HEK293 (cell line): ENCODE measurements around the gene MMS19.

Source experiments
- BCL11B ChIP-seq: fragments of 450-650 bp; formaldehyde crosslinking; IDR thresholded peaks from 2 replicates; pipeline ENCODE4 v1.5.1; 2016; ENCODE audit warnings: low read depth, missing biosample characterization, missing genetic modification characterization
- GLIS1 ChIP-seq: fragments of 450-650 bp; formaldehyde crosslinking; IDR thresholded peaks from 2 replicates; pipeline ENCODE4 v1.5.1; 2016; ENCODE audit warnings: missing biosample characterization, missing genetic modification characterization
- HOXD13 ChIP-seq: sonication (generic); formaldehyde crosslinking; IDR thresholded peaks from 2 replicates; pipeline ENCODE4 v1.8.0; 2022; ENCODE audit warnings: missing genetic modification reagents, borderline replicate concordance
- KLF1 ChIP-seq: fragments of 450-650 bp; formaldehyde crosslinking; IDR thresholded peaks from 2 replicates; pipeline ENCODE4 v1.5.1; 2016; ENCODE audit warnings: missing biosample characterization, missing genetic modification characterization
- KLF16 ChIP-seq: fragments of 450-650 bp; formaldehyde crosslinking; IDR thresholded peaks from 2 replicates; pipeline ENCODE4 v1.5.1; 2017; ENCODE audit warnings: missing biosample characterization, missing genetic modification characterization
- SCRT2 ChIP-seq: fragments of 450-650 bp; formaldehyde crosslinking; IDR thresholded peaks from 2 replicates; pipeline ENCODE4 v1.5.1; 2016; ENCODE audit warnings: missing biosample characterization, missing genetic modification characterization
- SP2 ChIP-seq: fragments of 450-650 bp; formaldehyde crosslinking; IDR thresholded peaks from 2 replicates; pipeline ENCODE4 v1.5.1; 2016; ENCODE audit warnings: missing biosample characterization, missing genetic modification characterization
- TCF7L2 ChIP-seq: IDR thresholded peaks from 2 replicates; pipeline ENCODE4 v1.6.1; 2011; ENCODE audit warnings: low read depth, mild to moderate bottlenecking, inconsistent platforms, low read length, moderate library complexity, borderline replicate concordance
- ZFP69B ChIP-seq: fragments of 450-650 bp; formaldehyde crosslinking; IDR thresholded peaks from 2 replicates; pipeline ENCODE4 v1.5.1; 2016; ENCODE audit warnings: missing biosample characterization, missing genetic modification characterization
- ZIC2 ChIP-seq: fragments of 450-650 bp; formaldehyde crosslinking; IDR thresholded peaks from 2 replicates; pipeline ENCODE4 v1.5.1; 2016; ENCODE audit warnings: missing biosample characterization, missing genetic modification characterization
- ZNF138 ChIP-seq: fragments of 450-650 bp; formaldehyde crosslinking; IDR thresholded peaks from 2 replicates; pipeline ENCODE4 v1.5.1; 2016; ENCODE audit warnings: missing biosample characterization, missing genetic modification characterization, borderline replicate concordance
- ZNF292 ChIP-seq: fragments of 450-650 bp; formaldehyde crosslinking; IDR thresholded peaks from 2 replicates; pipeline ENCODE4 v1.5.1; 2016; ENCODE audit warnings: low read depth, missing biosample characterization, missing genetic modification characterization, borderline replicate concordance
- ZNF416 ChIP-seq: fragments of 450-650 bp; formaldehyde crosslinking; IDR thresholded peaks from 2 replicates; pipeline ENCODE4 v1.5.1; 2016; ENCODE audit warnings: missing biosample characterization, missing genetic modification characterization
- ZNF501 ChIP-seq: fragments of 450-650 bp; formaldehyde crosslinking; IDR thresholded peaks from 2 replicates; pipeline ENCODE4 v1.5.1; 2016; ENCODE audit warnings: missing biosample characterization, missing genetic modification characterization
- ZNF544 ChIP-seq: fragments of 450-650 bp; formaldehyde crosslinking; IDR thresholded peaks from 2 replicates; pipeline ENCODE4 v1.5.0; 2017; ENCODE audit warnings: missing biosample characterization, missing genetic modification characterization
- ZNF555 ChIP-seq: fragments of 450-650 bp; formaldehyde crosslinking; conservative IDR thresholded peaks from 2 replicates; pipeline ENCODE4 v1.5.1; 2017; ENCODE audit warnings: missing biosample characterization, mild to moderate bottlenecking, missing genetic modification characterization, inconsistent platforms
- ZNF596 ChIP-seq: fragments of 450-650 bp; IDR thresholded peaks from 2 replicates; pipeline ENCODE4 v1.5.0; 2018; ENCODE audit warnings: missing biosample characterization, mild to moderate bottlenecking, missing genetic modification characterization, moderate library complexity
- ZNF623 ChIP-seq: fragments of 450-650 bp; formaldehyde crosslinking; IDR thresholded peaks from 2 replicates; pipeline ENCODE4 v1.5.1; 2016; ENCODE audit warnings: missing biosample characterization, missing genetic modification characterization
- ZNF629 ChIP-seq: fragments of 450-650 bp; formaldehyde crosslinking; IDR thresholded peaks from 2 replicates; pipeline ENCODE4 v1.5.1; 2017; ENCODE audit warnings: missing biosample characterization, missing genetic modification characterization
- ZNF670 ChIP-seq: fragments of 450-650 bp; formaldehyde crosslinking; IDR thresholded peaks from 2 replicates; pipeline ENCODE4 v1.5.1; 2016; ENCODE audit warnings: missing biosample characterization, missing genetic modification characterization, low read depth
- ZNF677 ChIP-seq: fragments of 450-650 bp; IDR thresholded peaks from 2 replicates; pipeline ENCODE4 v1.5.0; 2018; ENCODE audit warnings: missing biosample characterization, mild to moderate bottlenecking, missing genetic modification characterization, moderate library complexity
- ZNF707 ChIP-seq: fragments of 450-650 bp; formaldehyde crosslinking; IDR thresholded peaks from 2 replicates; pipeline ENCODE4 v1.5.1; 2016; ENCODE audit warnings: missing biosample characterization, missing genetic modification characterization
- ZNF791 ChIP-seq: fragments of 450-650 bp; formaldehyde crosslinking; IDR thresholded peaks from 2 replicates; pipeline ENCODE4 v1.5.1; 2016; ENCODE audit warnings: missing biosample characterization, missing genetic modification characterization
- TF ChIP-seq, protein P1 (sequence below): fragments of 450-650 bp; IDR thresholded peaks from 2 replicates; pipeline ENCODE4 v1.5.1; 2018; ENCODE audit warnings: missing biosample characterization, missing genetic modification characterization
- TF ChIP-seq, protein P2 (sequence below): fragments of 450-650 bp; formaldehyde crosslinking; IDR thresholded peaks from 2 replicates; pipeline ENCODE4 v1.5.1; 2016; ENCODE audit warnings: missing biosample characterization, missing genetic modification characterization
- TF ChIP-seq, protein P3 (sequence below): fragments of 450-650 bp; formaldehyde crosslinking; IDR thresholded peaks from 2 replicates; pipeline ENCODE4 v1.5.1; 2017; ENCODE audit warnings: missing biosample characterization, missing genetic modification characterization
- TF ChIP-seq, protein P4 (sequence below): fragments of 450-650 bp; formaldehyde crosslinking; conservative IDR thresholded peaks from 2 replicates; pipeline ENCODE4 v1.5.1; 2016; ENCODE audit warnings: low read depth, missing biosample characterization, missing genetic modification characterization
- TF ChIP-seq, protein P5 (sequence below): fragments of 450-650 bp; formaldehyde crosslinking; IDR thresholded peaks from 2 replicates; pipeline ENCODE4 v1.5.1; 2017; ENCODE audit warnings: missing biosample characterization, missing genetic modification characterization

MMS19 gene

DNA sequence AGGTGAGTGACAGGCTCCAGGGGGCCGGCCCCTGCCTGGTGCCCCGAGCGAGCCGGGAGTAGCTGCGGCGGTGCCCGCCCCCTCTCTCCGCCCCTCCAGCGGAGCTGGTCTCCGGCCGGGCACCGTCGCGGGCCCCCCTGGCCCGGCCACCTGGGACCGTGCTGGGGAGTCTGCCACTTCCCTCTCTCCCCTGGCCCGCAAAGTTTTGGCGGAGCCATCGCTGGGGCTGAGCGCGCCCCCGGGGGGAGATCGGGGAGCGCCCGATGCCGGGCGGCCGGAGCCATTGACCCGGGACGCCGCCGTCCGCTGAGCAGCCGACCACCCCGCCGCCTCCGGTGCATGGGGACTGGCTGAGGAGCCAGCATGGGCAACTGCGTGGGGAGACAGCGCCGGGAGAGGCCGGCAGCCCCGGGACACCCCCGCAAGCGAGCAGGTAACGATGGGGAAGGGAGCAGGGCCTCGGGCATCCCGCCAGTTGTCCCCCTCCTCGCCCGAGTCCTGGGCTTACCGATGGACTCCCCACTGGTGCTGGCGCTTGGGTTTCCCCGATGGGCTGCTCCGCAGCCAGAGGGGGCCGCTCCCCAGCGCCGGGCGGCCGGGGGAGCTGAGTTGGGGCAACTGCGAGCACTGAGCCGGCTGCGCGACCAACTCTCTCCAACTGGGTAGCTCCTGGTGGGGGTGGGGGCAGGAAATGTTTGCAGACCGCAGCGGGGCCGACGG, 779 bp upstream of the MMS19 start, which contains the start of gene UBTD1 (continued):
- TF ChIP-seq, protein P1, sequence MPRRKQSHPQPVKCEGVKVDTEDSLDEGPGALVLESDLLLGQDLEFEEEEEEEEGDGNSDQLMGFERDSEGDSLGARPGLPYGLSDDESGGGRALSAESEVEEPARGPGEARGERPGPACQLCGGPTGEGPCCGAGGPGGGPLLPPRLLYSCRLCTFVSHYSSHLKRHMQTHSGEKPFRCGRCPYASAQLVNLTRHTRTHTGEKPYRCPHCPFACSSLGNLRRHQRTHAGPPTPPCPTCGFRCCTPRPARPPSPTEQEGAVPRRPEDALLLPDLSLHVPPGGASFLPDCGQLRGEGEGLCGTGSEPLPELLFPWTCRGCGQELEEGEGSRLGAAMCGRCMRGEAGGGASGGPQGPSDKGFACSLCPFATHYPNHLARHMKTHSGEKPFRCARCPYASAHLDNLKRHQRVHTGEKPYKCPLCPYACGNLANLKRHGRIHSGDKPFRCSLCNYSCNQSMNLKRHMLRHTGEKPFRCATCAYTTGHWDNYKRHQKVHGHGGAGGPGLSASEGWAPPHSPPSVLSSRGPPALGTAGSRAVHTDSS (tag by site-specific recombination), result no peak
- TF ChIP-seq ZNF670 (tag by site-specific recombination) (no peak), ZNF707 (tag by site-specific recombination) (no peak), KLF16 (no peak), ZNF544 (tag by site-specific recombination) (no peak), SP2 (tag by site-specific recombination) (no peak), KLF1 (no peak), TCF7L2 (no peak), ZNF791 (tag by site-specific recombination) (no peak), ZNF629 (tag by site-specific recombination) (no peak), ZNF596 (tag by site-specific recombination) (no peak), BCL11B (tag by site-specific recombination) (0 out of 2 replicates have a peak, but pooled peaks have one; percentile 15), ZNF501 (tag by site-specific recombination) (0 out of 2 replicates have a peak, but pooled peaks have one; percentile 49), ZNF623 (tag by site-specific recombination) (no peak), ZIC2 (peak; percentile 94), ZNF555 (tag by site-specific recombination) (no peak), HOXD13 (CRISPR knock-in tag) (no peak), GLIS1 (tag by site-specific recombination) (peak; percentile 97), ZNF677 (tag by site-specific recombination) (no peak), ZNF292 (no peak), ZNF138 (tag by site-specific recombination) (no peak), ZNF416 (tag by site-specific recombination) (no peak), SCRT2 (tag by site-specific recombination) (no peak), ZFP69B (tag by site-specific recombination) (no peak)
- TF ChIP-seq, protein P2, sequence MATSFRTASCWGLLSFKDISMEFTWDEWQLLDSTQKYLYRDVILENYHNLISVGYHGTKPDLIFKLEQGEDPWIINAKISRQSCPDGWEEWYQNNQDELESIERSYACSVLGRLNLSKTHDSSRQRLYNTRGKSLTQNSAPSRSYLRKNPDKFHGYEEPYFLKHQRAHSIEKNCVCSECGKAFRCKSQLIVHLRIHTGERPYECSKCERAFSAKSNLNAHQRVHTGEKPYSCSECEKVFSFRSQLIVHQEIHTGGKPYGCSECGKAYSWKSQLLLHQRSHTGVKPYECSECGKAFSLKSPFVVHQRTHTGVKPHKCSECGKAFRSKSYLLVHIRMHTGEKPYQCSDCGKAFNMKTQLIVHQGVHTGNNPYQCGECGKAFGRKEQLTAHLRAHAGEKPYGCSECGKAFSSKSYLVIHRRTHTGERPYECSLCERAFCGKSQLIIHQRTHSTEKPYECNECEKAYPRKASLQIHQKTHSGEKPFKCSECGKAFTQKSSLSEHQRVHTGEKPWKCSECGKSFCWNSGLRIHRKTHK, result no peak
- TF ChIP-seq, protein P3, sequence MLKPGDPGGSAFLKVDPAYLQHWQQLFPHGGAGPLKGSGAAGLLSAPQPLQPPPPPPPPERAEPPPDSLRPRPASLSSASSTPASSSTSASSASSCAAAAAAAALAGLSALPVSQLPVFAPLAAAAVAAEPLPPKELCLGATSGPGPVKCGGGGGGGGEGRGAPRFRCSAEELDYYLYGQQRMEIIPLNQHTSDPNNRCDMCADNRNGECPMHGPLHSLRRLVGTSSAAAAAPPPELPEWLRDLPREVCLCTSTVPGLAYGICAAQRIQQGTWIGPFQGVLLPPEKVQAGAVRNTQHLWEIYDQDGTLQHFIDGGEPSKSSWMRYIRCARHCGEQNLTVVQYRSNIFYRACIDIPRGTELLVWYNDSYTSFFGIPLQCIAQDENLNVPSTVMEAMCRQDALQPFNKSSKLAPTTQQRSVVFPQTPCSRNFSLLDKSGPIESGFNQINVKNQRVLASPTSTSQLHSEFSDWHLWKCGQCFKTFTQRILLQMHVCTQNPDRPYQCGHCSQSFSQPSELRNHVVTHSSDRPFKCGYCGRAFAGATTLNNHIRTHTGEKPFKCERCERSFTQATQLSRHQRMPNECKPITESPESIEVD, result no peak
- TF ChIP-seq, protein P4, sequence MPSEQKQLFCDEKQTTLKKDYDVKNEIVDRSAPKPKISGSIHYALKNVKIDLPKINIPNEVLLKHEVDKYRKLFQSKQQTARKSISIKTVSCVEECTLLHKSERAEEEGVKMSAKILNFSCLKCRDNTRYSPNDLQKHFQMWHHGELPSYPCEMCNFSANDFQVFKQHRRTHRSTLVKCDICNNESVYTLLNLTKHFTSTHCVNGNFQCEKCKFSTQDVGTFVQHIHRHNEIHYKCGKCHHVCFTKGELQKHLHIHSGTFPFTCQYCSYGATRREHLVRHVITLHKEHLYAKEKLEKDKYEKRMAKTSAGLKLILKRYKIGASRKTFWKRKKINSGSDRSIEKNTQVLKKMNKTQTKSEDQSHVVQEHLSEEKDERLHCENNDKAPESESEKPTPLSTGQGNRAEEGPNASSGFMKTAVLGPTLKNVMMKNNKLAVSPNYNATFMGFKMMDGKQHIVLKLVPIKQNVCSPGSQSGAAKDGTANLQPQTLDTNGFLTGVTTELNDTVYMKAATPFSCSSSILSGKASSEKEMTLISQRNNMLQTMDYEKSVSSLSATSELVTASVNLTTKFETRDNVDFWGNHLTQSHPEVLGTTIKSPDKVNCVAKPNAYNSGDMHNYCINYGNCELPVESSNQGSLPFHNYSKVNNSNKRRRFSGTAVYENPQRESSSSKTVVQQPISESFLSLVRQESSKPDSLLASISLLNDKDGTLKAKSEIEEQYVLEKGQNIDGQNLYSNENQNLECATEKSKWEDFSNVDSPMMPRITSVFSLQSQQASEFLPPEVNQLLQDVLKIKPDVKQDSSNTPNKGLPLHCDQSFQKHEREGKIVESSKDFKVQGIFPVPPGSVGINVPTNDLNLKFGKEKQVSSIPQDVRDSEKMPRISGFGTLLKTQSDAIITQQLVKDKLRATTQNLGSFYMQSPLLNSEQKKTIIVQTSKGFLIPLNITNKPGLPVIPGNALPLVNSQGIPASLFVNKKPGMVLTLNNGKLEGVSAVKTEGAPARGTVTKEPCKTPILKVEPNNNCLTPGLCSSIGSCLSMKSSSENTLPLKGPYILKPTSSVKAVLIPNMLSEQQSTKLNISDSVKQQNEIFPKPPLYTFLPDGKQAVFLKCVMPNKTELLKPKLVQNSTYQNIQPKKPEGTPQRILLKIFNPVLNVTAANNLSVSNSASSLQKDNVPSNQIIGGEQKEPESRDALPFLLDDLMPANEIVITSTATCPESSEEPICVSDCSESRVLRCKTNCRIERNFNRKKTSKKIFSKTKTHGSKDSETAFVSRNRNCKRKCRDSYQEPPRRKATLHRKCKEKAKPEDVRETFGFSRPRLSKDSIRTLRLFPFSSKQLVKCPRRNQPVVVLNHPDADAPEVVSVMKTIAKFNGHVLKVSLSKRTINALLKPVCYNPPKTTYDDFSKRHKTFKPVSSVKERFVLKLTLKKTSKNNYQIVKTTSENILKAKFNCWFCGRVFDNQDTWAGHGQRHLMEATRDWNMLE (tag by site-specific recombination), result no peak
- TF ChIP-seq, protein P5, sequence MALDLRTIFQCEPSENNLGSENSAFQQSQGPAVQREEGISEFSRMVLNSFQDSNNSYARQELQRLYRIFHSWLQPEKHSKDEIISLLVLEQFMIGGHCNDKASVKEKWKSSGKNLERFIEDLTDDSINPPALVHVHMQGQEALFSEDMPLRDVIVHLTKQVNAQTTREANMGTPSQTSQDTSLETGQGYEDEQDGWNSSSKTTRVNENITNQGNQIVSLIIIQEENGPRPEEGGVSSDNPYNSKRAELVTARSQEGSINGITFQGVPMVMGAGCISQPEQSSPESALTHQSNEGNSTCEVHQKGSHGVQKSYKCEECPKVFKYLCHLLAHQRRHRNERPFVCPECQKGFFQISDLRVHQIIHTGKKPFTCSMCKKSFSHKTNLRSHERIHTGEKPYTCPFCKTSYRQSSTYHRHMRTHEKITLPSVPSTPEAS, result no peak
